ENCODE results near the gene CMKLR1.
A peak's percentile ranks its signal among the peaks of the same experiment; 100 is the strongest.

The CMKLR1 gene

DNA sequence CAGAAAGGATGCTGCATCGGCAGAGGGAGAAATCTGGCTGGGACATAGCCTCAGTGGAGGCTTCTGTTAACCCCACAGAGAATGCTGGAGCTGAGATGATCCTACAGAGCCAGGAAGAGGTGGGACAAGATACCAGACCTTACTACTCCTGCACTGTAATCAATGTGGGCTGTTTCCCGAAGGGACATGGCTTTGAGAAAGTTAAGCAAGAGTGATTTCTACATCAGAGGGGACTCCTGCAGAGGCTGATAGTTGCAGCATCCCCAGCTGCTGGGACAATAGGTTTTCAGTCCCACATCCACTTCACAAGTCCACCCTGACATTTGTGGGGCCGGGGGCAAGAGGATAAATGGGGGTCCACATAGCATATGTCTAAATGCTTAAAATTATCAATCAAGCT is 22.5 kb upstream of the CMKLR1 start:
- DNase-seq: no peak

DNA sequence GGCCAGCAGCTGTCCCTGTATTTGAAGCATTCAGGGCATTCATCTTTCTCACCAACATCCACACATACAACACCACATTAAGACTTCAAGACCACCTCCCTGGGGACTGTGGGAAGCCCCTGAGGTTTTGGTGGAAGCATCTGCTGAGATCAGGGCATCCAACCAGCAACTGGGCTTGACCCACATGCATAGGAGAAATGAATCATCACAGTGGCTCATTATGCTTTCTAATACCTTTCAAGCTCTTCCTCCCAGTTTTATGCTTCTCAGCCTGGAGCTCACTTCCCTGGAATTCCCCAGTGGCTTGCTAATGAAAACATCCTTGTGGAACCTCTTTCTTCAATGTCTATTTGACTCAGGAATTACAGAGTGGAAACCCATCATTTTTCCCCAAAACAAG is 21.4 kb upstream of the CMKLR1 start:
- no peak for DNase-seq

DNA sequence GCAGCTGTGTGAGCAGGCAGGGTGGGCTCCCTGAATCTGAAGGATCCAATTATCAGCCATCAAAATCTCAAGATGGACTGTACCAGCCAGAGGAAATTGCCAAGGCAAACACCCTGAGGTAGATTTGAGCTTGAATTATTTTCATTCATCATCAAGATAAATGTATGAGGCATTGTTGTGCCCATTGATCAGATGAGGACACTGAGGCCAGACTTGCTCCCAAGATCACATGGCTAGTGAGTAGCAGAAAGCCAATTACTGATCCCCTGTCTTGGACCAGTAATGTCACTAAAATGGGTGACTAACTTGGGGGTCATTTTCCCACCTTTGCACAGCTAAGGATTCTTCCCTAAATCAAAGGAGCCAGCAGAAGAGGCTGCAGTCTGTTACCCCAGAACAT is 20.9 kb upstream of the CMKLR1 start:
- no peak for DNase-seq

DNA sequence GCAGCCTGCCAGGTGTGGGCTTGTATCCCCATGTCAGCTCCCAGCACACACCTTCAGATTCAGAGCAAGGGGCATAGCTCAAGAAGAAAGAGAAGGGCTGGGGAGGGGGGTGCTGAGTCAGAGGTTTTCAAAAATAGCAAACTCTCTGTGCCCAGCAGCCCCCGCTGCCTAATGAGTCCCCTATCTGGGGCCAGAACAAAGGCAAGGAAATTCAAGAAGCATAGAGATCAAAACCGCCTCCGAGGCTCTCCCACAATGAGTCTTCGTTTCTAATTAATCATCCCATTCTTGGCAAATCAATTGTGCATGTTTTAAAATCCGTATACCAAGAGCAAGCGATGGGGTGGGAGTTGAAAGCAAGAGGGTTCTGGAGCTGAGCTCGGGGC is 19.5 kb upstream of the CMKLR1 start:
- no peak for DNase-seq

DNA sequence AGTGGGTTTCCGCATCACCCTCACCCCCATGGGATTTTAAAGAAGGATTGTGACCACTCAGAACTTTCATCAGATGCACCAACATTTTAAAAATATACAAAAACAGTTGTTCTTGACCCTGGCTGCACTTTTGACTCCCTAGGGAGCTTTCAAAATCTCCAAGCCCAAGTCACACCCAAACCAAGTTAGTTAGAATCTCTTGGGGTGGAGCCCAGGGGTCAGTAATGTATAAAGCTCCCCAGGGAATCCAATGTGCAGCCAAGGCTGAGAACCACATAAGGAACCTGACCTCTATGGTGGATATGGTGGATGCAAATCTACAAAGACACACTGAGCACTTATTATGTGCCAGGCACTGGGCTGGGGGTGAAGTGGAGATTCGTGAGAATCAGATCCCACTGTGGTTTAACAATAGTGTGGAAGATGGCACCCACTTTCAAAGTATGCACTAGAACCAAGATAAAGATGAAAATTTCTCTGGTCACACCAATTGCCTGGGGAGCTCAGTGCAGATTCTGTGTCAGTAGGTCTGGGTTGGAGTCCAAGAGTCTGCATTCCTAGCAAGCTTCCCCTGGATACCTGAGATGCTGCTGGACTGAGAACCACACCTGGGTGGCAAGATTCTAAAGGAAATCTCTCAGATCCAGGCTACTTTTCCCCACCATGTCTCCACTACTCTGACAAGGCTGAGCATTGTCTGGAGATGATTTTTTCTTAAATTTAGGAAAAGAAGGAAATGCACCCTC is 18.9 kb upstream of the CMKLR1 start:
- no peak for DNase-seq

DNA sequence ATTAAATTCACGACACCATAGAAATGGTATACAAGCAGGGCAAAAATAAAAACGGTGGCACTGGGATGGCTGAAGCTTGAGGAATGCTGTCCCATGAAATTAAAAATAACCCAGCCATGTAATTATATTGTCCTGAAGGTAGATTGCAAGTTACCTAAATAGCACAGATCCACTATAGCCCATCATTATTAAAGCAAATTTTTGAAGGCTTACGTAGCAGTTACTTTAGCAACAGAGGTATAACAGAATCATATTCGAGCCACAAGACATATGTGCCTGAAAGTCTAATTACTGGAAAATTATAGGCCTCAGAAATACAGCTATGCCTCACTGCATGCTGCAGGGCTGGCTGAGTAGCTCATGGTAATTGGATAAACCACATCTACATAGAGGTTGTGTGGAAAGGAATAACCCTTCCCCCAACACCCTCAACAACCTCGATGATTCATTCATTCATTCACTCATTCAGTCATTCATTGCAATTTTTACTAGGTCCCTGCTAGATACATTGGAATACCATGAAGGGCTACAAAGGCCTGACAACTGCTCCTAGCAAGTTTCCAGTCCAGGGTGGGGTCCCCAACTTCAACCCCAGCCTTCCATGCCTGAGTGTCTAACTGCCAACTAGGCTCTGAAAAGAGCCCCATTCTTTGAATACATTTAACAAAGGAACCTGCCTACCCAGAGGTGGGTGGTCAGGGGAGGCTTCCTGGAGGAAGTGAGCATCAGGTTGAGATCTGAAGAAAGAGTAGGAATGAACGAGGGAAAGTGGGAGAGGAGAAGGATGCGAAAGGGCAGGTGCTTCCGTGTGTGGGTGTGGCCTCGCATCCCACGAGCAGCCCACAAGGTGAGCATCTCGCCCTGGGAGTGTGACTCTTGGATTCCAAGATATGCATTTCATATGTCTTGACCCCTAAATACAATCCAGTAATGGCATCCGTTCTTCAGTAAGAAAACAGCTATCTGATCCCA is 18.0 kb upstream of the CMKLR1 start:
- DNase-seq: no peak

DNA sequence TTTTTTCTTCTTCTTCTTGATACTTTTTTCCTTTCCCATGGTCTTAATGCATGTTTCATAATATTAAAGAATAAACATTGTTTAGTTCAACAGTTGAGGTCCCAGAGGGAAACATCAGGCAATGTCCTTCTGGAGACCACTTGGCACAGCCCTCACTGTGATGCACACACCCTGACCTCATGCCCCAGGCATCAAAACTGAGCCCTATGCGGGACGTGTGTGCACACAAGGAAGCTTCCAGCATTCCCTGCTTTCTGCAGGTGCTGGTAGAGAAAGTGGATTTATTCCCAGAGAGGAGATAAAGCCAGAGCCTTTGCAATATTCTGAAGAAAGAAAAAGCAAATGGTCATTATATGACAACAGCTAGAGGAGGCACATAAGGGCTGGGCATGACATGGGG is 16.0 kb upstream of the CMKLR1 start:
- no peak for DNase-seq

DNA sequence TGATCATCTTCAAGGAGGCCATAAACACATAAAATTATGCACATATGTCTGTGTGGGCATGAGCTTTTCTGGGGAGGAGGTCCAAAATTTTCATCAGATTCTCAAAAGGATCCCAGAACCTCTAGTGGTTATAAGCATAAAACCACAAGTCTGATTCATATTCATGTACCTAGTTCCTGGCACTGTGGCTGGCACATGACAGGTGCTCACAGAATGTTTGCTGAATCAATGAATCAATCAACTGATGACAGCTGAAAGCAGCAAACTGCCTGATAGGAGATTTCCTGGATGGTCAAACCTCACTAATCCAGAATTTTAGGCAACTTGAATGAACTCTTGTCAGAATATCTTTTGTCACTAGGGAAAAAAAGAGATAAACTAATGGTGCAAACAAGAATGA is 13.5 kb upstream of the CMKLR1 start:
- DNase-seq: no peak

DNA sequence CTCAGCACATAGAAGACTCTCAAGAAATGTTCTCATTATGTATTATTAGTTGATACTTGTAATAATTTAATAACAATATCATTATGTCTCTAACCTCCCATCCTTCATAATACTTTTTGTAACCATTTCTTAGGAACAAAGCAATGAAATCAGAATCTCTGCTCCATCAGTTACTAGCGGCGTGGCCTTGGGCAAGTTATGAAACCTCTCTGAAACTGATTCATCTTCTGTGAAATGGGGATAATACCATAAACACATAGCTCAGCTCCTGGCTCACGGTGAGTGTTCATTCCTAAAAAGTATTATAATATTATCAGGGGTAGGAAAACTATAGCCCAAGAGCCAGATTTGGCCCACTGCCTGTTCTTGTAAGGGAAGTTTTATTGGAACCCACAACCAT is 11.4 kb upstream of the CMKLR1 start:
- no peak for DNase-seq

DNA sequence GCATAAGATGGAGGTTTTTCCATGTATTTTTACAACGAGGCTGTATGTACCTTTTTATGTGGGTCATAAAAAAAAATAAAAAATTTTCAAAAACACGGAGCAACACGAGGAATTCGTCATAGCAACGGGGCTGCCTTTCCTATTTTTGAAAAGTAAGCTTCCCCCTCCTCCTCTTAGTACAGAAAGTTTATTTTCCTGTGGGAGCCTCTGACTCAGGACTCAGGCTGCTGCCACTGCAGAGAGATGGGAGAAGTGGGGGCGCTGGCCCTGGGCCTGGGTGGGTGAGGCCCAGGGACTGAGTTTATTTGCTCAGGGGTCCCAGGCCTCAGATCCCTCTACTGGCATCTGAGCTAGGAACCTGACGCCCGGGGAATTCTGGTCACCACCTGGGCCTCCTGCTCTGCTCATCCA is 10.2 kb upstream of the CMKLR1 start:
- no peak for DNase-seq

DNA sequence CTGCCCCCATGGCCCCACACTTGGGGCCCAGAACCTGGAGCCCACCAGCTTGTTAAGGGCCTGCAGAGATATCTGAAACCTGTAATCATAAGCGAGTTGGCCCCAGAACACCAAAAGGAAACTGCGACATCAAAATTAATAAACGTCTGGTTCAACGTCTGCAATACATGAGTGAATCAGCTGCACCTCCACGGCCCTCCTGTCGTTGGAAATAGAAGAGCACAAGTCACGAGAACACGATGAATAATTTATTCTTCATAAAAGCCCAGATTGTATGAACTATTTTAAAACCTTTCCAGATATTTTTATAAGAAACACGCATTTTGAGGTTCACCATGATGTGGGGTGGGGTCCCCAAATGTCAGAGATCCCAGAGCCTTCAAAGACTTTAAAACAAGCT is 9.7 kb upstream of the CMKLR1 start:
- no peak for DNase-seq

DNA sequence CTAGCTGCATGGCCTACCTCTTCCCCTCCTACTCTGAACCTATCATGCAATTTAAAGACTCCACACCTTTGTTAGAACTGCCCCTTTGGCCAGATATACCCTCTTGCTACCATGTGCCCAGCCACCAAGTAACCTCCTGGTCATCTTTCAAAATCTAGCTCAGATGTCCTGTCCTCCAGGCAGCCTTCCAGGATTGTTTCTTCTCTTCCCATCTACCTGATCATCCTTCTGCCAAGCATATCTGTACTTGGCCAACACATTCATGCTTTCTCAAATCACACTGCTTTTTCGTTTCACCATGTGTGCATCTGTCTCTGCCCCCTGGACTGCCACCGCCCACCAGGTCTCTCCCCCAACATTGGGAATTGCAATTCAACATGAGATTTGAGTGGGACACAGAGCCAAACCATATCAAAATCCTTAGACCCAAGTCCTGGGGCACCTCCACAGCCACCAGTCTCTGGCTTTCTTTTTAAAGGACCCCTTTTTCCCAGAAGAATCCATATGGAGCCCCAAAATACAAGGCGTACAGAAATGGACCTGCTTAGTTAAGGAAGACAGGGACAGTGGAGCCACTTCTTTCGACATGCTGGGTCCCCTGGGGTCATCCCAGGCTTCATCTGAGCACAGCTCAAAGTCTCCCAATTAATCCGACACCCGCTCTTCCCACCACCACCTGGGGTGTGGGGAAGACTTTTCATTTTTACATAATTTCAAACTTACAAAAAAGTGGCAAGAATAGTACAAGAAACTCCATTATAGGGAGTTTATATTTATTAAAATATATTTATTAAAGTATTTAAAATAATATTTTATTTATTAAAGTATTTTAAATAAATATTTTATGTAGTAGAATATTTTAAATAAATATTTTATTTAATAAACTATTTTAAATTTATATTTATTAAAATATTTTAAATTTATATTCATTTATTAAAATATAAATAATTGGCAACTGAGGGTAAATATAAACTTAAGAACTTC is 7.9 kb upstream of the CMKLR1 start:
- no peak for DNase-seq

DNA sequence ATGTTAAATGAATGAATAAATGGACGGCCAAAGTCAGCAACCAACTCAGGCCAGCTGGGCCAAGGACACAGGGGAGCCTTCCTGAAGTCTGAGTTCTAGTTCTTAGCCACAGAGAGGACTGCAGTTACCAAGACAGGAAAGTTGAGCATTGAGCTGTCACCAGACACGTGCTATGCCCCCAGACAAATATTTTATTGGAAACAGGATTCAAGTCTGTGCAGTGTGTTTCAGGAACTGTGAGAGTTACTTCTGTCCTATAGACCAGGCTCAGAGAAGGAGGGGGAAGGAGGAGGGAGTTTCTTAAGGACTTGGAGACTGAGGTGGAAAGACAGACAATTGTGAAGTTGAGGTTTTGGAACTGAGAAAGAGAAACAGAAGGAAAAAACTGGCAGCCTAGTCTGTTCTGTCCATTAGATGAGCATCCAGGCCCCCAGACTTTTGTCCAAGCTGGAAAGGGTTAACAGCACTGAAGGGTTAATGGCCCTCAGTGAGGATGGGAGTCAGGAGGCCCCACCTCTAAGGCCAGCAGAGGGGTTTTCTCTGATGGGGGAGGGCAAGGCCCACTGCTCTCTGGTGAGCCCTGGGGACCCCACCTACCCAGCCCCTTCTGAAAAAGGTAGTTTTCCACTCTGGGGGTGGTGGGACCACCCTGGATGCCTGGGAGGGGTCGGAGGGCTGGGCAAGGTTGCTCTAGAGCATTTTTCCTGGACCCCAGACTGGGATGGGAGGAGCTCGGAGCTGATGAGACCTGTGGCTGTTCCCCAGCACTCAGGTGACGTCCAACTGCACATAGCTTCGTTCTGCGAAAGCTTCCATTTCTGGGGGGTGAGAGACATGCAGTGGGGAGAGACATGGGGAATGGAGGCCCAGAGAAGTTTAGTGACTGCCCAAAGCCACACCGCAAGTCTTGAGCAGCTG is 6.9 kb upstream of the CMKLR1 start:
- DNase-seq: no peak

DNA sequence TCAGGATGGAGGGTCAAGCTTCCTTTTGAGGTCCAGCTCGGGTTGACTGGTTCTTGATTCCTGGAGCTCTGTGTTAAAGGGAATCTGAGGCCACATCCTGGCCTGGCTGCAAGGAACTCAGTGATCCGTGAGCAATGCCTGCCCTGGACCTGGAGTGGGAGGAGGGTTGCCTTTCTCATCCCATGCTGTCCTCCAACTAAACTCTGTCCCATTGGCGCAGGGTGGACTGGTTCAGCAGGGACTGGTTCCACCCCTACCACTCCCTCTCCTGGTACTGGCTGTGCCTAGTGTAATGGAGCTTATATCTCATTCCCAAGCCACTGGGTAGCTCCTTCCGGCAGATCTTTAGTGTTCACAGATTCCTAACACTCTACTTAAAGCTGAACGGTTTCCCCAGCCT is 3.9 kb upstream of the CMKLR1 start:
- no peak for DNase-seq

DNA sequence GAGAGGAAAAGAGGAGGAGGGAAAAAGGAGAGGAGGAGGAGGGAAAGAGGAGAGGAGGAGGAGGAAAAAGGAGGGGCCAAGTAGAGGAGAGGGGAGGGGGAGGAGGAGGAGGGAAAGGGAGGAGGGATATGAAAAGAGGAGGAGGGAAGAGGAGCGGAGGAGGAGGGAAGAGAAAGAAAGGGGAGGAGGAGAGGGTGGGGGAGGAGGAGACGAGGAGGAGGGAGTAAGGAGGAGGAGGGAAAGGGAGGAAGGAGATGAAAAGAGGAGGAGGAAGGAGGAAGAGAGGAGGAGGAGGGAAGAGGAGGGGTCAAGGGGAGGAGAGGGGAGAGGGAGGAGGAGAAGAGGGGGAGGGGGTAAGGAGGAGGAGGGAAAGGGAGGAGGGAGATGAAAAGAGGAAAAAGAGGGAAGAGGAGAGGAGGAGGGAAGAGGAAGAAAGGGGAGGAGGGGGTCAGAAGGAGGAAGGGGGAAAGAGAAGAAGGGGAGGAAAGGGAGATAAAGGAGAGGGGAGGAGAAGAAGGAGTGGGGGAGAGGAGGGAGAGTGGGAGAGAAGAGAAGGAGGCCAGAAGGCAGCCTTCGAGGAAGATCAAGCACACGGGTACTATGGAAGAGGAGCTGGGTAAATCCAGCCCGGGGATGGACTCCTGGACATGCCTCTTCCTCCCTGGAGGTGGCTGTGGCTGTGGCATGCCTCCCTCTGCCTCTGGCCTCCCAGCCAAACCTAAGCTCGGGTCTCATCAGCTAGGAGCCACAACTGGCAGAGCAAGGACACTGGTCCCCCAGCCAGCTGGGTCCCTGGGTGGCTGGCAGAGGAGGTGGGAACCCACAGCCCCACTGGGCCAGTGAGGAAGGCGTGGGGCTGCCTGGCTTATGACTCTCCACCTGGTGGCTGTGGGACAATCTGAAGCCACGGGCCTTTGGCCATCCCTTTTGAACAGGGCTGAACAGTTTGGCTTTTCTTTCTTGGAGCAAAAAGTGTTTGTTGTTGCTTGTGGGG is 3.0 kb upstream of the CMKLR1 start:
- no peak for DNase-seq

DNA sequence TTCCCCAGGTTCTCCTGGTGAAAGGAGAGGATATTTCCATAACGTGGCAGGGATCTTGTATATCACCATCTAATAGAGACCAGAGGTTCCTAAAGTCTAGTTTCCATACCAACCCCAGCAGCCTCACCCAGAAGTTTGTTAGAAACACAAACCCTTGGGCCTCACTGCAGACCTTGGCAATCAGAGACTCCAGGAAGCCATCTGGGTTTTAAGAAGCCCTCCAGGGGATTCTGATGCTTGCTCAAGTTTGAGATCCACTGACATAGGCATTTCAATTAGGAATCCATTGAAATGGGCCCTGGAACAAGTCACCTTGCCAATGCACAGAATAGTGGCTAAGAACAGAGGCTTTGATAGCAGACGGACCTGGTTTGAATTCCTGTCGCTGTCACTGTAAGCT is 2.2 kb upstream of the CMKLR1 start:
- no peak for DNase-seq

DNA sequence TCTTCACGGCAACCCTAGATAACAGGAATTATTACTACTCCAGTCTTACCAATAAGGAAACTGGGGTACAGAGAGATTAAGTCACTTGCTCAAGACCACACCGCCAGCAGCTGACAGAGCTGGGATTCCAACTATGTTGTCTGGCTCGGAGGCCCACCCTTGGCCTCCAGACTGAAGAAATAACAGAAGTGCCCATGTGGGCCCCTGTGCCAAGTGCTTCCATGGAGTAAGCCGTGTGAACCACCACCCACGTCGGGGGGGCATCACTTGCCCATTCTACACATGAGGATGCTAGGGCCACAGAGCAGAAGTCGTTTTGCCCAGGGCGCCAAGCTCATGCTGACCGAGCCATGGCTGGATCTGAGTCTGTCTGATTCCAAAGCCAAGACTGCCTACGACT is 926 bp upstream of the CMKLR1 start:
- DNase-seq: no peak

DNA sequence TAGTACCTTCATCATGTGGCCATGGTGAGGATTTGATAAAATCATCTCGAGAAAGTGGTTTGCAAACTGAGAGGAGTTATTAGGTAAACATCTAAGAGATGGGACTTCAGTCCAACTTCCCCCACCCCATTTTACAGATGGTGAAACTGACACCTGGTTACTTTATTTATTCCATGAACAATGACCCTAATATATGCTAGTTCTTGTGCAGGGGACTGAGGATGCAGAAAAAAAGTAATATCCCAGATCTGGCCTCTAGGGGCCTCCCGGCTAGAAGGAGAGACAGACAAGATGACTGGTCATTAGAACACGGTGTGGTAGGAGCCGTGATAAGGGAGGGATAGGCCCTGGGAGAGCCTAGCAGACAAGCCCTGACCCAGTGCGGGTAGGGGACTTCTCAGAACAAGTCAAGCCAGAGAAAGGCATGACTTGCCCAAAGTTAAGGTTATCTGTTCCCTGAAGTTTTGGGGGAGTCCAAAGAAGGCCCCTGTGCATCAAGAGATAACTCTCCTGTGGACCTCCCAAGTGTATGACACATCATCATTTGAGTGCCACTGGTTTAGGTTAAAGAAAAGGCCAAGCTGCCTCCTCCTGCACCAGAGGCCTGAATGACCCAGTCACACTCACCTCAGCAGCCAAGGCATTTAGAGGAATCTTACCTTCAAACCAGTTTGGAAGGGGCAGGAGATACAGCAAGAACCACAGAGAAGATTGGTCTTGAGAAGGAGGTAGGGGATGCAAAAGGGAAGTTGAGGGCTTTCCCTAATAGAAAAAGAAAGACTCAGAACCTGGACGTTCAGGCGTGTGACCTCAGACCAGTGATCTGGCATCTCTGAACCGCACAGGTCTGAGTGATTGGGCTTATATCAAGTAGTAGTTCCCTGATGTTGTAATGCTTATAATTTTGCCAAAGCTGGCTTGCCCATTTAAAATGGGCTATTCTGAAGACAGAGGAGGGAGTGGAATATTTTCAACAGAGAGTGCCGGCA is 1.6 kb downstream of the CMKLR1 start:
- peak; percentile 18 for DNase-seq

All from CD4-positive, alpha-beta T cell treated with Interleukin-12 subunit alpha and Interleukin-12 subunit beta, for 1 hour (primary cell).